GM18499 (cell line): ENCODE results near the gene CCDC121.
A peak's percentile ranks its signal among the peaks of the same experiment; 100 is the strongest.

Experiments
- ATAC-seq: cut with Tn5 transposase; IDR thresholded peaks from one replicate; pipeline ENCODE4 v1.9.1; 2021; ENCODE audit warnings: moderate number of reproducible peaks; ENCODE audit not compliant: insufficient read depth, unreplicated experiment

The CCDC121 gene

DNA sequence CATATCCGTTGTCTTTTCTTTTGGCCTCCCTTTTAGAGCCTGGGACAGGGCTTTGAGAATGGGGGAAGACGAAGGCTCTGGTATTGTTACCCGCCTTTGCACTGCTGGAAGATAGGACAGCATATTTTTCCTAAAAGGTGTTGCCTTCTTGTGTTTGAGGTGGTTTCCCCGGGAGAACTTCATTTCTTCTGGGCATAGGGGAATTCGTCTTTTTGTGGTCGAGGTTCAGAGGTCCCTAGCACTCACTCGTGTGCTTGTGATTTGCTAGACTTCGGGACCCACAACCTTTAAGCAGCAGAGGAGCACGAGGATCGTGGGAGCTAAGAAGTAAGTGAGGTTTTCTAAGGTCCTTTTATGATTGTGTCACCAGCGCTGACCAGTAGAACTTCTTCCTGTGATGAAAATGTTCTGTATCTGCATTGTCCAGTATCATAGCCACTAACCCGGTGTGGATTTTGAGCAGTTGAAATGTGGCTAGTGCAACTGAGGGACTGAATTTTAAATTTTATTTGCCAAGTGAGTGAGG is 45.4 kb downstream of the CCDC121 start:
- no peak for ATAC-seq

- peak; percentile 60 for ATAC-seq
These were observed 46.0 kb downstream of the CCDC121 start, which contains the start of gene ZNF512 for GRCh38 chr2:27582695-27583389. ZNF512 (plus strand) TSS chr2:27583042; CDS start chr2:27583113, 71 bp downstream.

DNA sequence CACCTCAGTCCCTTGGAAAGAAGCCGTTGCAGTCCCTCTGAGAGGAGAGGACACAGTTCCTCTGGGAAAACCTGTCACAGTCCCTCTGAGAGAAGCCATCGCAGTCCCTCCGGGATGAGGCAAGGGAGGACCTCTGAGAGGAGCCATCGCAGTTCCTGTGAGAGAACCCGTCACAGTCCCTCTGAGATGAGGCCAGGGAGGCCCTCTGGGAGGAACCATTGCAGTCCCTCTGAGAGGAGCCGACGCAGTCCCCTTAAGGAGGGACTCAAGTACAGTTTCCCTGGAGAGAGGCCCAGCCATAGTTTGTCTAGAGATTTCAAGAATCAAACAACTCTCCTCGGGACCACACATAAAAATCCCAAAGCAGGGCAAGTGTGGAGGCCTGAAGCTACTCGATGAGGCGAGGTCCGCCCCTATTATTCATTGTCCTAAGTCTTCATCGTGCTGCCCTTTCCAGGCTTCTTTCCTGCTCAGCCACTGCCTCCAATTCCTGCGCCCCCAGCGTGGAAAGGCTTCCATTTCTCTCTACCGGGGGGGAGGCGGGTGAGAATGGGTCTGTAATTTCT is 46.6 kb downstream of the CCDC121 start:
- no peak for ATAC-seq

- no peak for ATAC-seq
These were observed 47.2 kb downstream of the CCDC121 start for GRCh38 chr2:27581417-27582128.
